HUES6 (cell line): ENCODE data around the gene SMIM33.

Experiments used
- H3K27ac ChIP-seq: 2 replicates; pipeline ENCODE4 v1.7.0; 2013; ENCODE audit warnings: low read depth, mild to moderate bottlenecking, low read length, inconsistent platforms
- H3K27me3 ChIP-seq: 2 replicates; pipeline ENCODE4 v1.6.1; 2013; ENCODE audit warnings: low read length; ENCODE audit not compliant: control insufficient read depth, insufficient read depth
- H3K36me3 ChIP-seq: 2 replicates; pipeline ENCODE4 v1.6.1; 2013; ENCODE audit warnings: low read length; ENCODE audit not compliant: control insufficient read depth, insufficient read depth
- H3K4me1 ChIP-seq: 2 replicates; pipeline ENCODE4 v1.6.1; 2013; ENCODE audit warnings: low read length; ENCODE audit not compliant: control insufficient read depth, insufficient read depth
- H3K4me3 ChIP-seq: 2 replicates; pipeline ENCODE4 v1.5.1; 2013; ENCODE audit warnings: low read depth, low read length
- H3K9ac ChIP-seq: one replicate; pipeline ENCODE4 v1.6.1; 2013; ENCODE audit warnings: mild to moderate bottlenecking, low read length
- H3K9me3 ChIP-seq: 2 replicates; pipeline ENCODE4 v1.6.1; 2013; ENCODE audit warnings: low read depth, low read length; ENCODE audit not compliant: control insufficient read depth, insufficient read depth

SMIM33 gene

GRCh38 chr5:139513852-139514485 is 43.2 kb downstream of the SMIM33 start:
- peaks cover 13% of the 10 kb centered on the region for H3K4me1 ChIP-seq
- no peaks in the 10 kb centered on the region for H3K27me3 ChIP-seq
- no peaks in the 10 kb centered on the region for H3K36me3 ChIP-seq
- no peak overlapping the region for H3K9ac ChIP-seq
- no peaks in the 10 kb centered on the region for H3K9me3 ChIP-seq
- no peak overlapping the region for H3K4me3 ChIP-seq
- no peak overlapping the region for H3K27ac ChIP-seq

DNA sequence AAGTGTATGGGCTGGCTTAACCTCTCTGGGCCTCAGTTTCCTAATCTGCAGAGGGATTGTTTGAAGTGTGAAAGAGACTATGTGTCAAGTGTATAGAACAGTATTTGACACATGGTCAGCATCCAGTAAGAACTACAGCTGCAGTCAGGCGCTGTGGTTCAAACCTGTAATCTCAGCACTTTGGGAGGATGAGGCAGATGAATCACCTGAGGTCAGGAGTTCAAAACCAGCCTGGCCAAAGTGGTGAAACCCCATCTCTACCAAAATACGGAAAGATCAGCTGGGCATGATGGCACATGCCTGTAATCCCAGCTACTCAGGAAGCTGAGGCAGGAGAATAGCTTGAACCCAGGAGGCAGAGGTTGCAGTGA is 43.7 kb downstream of the SMIM33 start:
- Histone ChIP-seq H3K4me3 (no peak overlapping the region), H3K27me3 (no peaks in the 10 kb centered on the region), H3K4me1 (peaks cover 14% of the 10 kb centered on the region), H3K9ac (no peak overlapping the region), H3K27ac (no peak overlapping the region), H3K9me3 (no peaks in the 10 kb centered on the region), H3K36me3 (no peaks in the 10 kb centered on the region)

DNA sequence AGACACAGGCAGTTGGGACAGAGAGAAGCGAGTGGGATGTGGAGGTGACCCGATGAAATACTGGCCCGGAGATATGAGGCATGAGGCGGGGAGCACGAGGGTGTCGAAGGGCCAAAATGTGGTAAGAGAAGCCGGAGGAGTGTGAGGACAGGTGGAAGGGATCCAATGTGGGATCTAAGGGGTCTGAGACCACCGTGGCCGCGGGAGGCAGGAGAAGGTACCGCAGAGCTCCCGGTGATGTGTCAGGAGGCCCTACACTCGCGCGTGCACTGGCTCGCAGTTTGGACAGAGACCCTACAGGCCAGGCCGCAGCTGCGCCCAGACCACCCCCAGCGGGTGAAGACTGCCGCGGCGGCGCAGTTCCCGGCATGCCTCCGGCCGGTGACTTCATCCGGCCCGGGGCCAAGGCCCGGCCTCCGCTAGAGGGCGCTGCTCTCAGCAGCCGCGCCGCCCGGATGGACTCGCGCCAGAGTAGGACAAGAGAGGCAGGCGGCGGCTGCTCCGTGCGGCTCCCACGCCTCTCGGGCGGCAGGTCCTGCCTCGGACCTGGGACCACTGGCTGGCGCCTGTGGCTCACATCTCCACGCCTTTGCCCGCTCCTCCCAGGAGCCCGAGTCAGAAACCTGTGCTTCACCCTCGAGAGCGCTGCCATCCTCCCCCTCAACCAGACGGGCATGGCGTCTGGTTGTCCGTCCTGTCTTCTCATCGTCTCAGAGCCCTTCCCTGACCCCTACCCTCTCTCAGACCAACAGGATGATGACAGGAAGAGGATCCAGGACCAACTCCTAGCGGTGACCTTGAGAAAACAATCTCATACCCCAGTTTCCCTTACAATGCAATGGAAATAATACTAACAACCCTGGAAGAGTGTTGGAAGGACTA is 47.1 kb downstream of the SMIM33 start:
- Histone ChIP-seq H3K9ac (peak overlapping the region; percentile 69), H3K27ac (peak overlapping the region; percentile 76; the same call in 1 of the 2 replicates), H3K9me3 (no peaks in the 10 kb centered on the region), H3K4me1 (peaks cover 17% of the 10 kb centered on the region), H3K4me3 (peak overlapping the region; percentile 72), H3K27me3 (no peaks in the 10 kb centered on the region), H3K36me3 (no peaks in the 10 kb centered on the region)
